ENCODE results near the gene SLC12A7. TPM values are rescaled to one million over a fixed set of nuclear protein-coding genes. Genes with fewer than 3 reads are reported as not detected.
A peak's percentile ranks its signal among the peaks of the same experiment; 100 is the strongest.

The SLC12A7 gene
- total RNA-seq, 1 experiment from 2014 or later, result 207 TPM

DNA sequence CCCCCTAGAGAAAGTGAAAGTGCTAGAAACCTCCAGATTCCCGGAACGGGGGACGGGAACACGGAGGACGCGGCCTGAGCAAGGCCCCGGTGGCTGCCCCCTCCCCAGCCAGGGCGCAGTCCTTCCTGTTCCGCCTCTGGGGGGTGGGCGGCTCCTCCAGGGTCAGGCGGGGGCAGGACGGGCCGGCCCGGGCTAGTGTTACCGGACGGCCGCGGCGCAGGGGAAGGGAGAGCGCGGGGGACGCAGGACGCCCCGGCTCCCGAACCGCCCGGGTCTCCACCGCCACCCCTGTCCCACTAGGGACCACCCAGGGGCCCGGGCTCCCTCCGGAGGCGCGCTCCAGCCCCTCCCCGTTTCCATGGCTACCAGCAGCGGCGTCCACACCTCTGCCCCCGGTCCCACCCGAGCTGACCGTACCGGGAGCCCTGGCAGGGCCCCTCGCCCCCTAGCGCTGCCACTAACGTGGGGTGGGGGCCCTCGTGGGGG lies 579 bp downstream of the SLC12A7 start:
- H3K36me3 ChIP-seq (ENCODE audit: low read depth), result no peaks in the 10 kb centered on the region

DNA sequence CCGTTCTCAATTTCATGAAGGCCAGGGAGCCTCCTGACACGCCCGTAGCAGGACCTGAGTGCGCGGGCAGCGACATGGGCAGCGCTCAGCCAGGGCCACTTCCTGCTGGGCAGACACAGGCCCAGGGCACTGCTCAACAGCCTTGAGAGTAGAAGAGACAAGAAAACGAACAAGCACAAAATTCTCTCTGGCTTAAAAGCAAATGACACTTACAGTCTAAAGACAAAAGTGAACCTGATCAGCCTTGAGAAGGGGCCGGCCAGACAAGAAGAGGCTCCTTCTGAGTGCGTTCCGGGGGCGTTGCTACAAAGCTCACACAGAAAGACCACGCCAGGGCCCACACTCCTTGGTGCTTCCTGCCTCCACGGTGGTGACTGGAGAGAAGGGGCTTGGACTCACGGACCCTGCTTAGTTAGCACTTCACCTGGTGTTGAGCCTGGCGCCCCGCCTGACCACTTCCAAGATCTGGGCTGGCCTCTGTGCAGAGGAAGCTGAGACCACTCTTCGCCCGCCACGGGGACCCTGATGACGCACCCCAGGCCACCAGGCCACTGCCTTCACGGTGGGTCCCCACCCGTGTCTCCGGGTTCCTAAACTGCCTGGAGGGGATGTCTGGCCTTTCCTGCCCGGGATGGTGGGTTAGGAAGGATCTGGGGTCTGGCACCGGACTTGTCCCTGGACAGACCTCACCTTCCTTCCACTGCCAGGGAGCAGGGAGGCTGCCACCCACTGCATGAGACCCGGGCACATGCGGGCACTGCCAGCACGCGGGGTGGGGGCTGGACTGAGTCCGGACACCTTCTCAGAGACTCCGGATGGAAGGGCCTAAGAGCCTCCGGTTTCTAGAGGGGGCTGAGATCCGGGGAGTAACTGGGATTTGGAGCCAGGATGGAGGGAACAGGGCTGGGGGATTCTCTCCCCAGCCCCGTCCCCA lies 1.3 kb downstream of the SLC12A7 start:
- peaks cover 34% of the 10 kb centered on the region for H3K79me2 ChIP-seq (ENCODE audit: low read depth)
- intact Hi-C loops (cut with micrococcal nuclease; ENCODE audit: unreplicated experiment), result loop anchor here (10.0 kb wide), 2 partner anchors 404 to 726 kb away; no protein-coding TSS in a partner anchor
- BruUV-seq (replicated peaks), result no TSS peak

More for the DNA sequence above, 579 bp downstream of the SLC12A7 start:
- H4K20me1 ChIP-seq (ENCODE audit: insufficient read depth), result peaks cover 44% of the 10 kb centered on the region
- H3K4me1 ChIP-seq (replicated peaks; ENCODE audit: insufficient read depth), result peaks cover 30% of the 10 kb centered on the region
- no peaks in the 10 kb centered on the region for H3K27me3 ChIP-seq (ENCODE audit: insufficient read depth, low read depth)
- H3K27ac ChIP-seq, result no peak overlapping the region; the same call in 1 of the 2 replicates
- peak overlapping the region; percentile 73 for H2AFZ ChIP-seq
- H3K9me2 ChIP-seq (ENCODE audit: insufficient read depth), result no peaks in the 10 kb centered on the region
- DNase-seq, result peak in 1 of 2 experiments; percentile 77
- ChIA-PET CTCF (no interaction called here), POLR2A (ENCODE audit: unreplicated experiment) (no interaction called here)
- intact Hi-C loops (cut with micrococcal nuclease; ENCODE audit: unreplicated experiment), result loop anchor here (10.0 kb wide), 2 partner anchors 404 to 726 kb away; no protein-coding TSS in a partner anchor
- TF ChIP-seq, protein P1, sequence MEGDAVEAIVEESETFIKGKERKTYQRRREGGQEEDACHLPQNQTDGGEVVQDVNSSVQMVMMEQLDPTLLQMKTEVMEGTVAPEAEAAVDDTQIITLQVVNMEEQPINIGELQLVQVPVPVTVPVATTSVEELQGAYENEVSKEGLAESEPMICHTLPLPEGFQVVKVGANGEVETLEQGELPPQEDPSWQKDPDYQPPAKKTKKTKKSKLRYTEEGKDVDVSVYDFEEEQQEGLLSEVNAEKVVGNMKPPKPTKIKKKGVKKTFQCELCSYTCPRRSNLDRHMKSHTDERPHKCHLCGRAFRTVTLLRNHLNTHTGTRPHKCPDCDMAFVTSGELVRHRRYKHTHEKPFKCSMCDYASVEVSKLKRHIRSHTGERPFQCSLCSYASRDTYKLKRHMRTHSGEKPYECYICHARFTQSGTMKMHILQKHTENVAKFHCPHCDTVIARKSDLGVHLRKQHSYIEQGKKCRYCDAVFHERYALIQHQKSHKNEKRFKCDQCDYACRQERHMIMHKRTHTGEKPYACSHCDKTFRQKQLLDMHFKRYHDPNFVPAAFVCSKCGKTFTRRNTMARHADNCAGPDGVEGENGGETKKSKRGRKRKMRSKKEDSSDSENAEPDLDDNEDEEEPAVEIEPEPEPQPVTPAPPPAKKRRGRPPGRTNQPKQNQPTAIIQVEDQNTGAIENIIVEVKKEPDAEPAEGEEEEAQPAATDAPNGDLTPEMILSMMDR (conservative IDR thresholded peaks at IDR 0.05), result no peak
- TF ChIP-seq EZH2 (IDR thresholded peaks at IDR 0.05; ENCODE audit: low read depth), result no peak
- no TSS peak for BruUV-seq (replicated peaks)
- H3K4me3 ChIP-seq, result peak overlapping the region; percentile 84
- H3K4me2 ChIP-seq, result peak overlapping the region; percentile 91
- no peaks in the 10 kb centered on the region for H3K9me3 ChIP-seq (ENCODE audit: insufficient read depth, low read depth)
- H3F3A ChIP-seq (ENCODE audit: insufficient read depth, low read depth), result peaks cover 14% of the 10 kb centered on the region
- H3K79me2 ChIP-seq (ENCODE audit: low read depth), result peaks cover 28% of the 10 kb centered on the region

More for the DNA sequence above, 1.3 kb downstream of the SLC12A7 start:
- H2AFZ ChIP-seq, result peak overlapping the region; percentile 73
- peaks cover 51% of the 10 kb centered on the region for H4K20me1 ChIP-seq (ENCODE audit: insufficient read depth)
- peak overlapping the region; percentile 91 for H3K4me2 ChIP-seq
- CTCF ChIA-PET, result no interaction called here
- H3K9me3 ChIP-seq (ENCODE audit: insufficient read depth, low read depth), result no peaks in the 10 kb centered on the region
- no peak overlapping the region for H3K27ac ChIP-seq
- peaks cover 30% of the 10 kb centered on the region for H3K4me1 ChIP-seq (replicated peaks; ENCODE audit: insufficient read depth)
- peaks cover 14% of the 10 kb centered on the region for H3F3A ChIP-seq (ENCODE audit: insufficient read depth, low read depth)
- peak overlapping the region; percentile 84 for H3K4me3 ChIP-seq
- POLR2A ChIA-PET (ENCODE audit: unreplicated experiment), result no interaction called here
- no peaks in the 10 kb centered on the region for H3K36me3 ChIP-seq (ENCODE audit: low read depth)
- DNase-seq, result peak; percentile 49 to 70
- TF ChIP-seq, protein P1 (conservative IDR thresholded peaks at IDR 0.05), result no peak
- no peak for TF ChIP-seq EZH2 (IDR thresholded peaks at IDR 0.05; ENCODE audit: low read depth)
- H3K27me3 ChIP-seq (ENCODE audit: insufficient read depth, low read depth), result no peaks in the 10 kb centered on the region
- H3K9me2 ChIP-seq (ENCODE audit: insufficient read depth), result no peaks in the 10 kb centered on the region

All from PC-9 (cell line).